Right ventricle myocardium inferior (tissue), 1 donor: ENCODE data around the gene AQR. TPM values are rescaled to one million over a fixed set of nuclear protein-coding genes. Genes with fewer than 3 reads are reported as not detected.
"Not testable (repeated sequence)": the region's sequence is repeated elsewhere in the genome, so short reads cannot be mapped to it uniquely, and the experiment has no call there.

Experiments used
- ATAC-seq: fragments of 200-7000 bp; cut with Tn5 transposase; one replicate; pipeline ENCODE4 v1.9.1; 2020; ENCODE audit warnings: mild to moderate bottlenecking, moderate library complexity
- DNase-seq: peaks from one replicate; pipeline ENCODE4 v3.0.0; 2021; ENCODE audit errors: missing footprints
- intact Hi-C: fragments of 100-400 bp; cut with DNase I; formaldehyde crosslinking; loops from one replicate; pipeline ENCODE4 v1.11.0; 2022
- total RNA-seq: library from RNA; stranded (reverse); fragmentation: NEBNext Ultra II Directional; extraction: Animal tissue kit (Norgen Biotek cat#: 25700); gene quantifications from one replicate; pipeline ENCODE4 v1.2.1, GENCODE V29; 2021
- donor health status: DM: no; HTN: yes; CAD: no; lungs with severe emphysema.

Gene AQR
- total RNA-seq, 1 donor from 2014 or later: 10.1 TPM

DNA sequence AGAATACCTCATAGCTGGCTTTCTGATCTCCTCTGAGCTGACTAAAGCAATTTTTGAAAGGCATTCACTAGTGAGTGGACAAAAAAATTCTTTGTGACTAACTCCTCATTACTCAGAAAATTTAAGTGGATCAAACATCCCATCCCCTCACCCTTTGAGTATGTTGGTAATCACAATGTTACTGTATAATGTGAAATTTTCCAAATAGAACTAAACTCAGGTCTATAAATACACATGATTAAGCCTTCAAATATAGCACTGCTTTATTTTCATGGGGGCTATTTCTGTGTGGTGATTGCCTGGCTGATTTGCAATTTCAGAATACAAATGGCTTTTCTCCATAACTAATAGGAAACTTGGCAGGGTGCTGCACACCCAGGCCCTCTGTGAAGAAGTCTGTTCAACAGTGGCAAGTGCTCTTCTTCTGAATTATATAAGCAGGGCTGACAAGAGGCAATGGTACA is 128.2 kb downstream of the AQR start:
- DNase-seq: no peak
- intact Hi-C loops: no loop called here
- no peak for ATAC-seq

DNA sequence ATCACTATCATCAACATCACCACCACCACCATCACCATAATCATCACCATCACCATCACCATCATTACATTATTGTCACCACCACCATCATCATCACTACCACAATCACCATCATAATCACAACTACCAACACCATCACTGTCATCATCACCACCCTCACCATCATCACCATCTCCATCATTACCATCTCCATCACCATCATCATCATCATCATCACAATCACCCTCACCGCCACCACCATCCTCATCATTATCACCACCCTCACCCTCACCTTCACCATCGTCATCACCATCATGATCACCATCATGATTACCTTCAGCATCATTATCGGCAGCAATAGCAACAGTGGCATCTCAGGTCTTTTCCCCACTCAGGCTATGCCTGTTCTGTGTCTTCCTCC is 131.3 kb downstream of the AQR start:
- intact Hi-C loops: no loop called here
- DNase-seq: no peak
- ATAC-seq: no peak

DNA sequence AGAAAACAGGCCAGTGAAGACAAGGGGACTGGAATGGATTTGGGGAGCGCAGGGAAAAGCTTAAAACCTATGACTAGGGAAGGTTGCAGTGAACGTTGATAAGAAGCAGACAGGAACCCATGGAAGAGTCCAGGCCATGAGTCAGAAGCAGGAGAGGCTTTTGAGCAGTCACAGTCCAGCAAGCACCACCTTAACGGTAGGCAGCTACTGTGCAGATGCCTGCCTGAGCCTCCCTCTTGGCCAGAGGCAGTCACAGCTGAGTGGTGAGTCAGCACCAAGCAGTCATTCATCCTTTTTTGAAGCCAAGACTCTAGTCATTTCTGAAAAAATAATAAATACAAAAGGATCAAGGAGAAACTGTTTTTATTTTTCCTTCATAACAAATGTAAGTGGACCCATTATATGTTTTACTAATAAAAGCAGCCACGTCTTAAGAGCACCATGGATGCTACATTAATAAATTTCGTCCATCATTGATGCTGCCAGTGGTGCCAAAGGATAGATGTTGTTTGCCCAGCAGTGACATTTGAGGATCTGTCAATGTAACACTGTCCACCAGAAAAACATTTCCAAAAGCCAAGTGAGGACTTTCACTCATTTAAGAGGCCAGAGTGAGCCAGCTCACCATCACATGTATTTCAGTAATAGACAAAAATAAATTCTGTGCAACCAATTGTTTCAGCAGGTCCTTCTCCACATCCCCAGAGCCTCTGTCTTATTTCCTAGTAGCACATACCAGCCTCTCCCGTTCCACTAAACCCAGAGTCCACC is 132.1 kb downstream of the AQR start:
- no peak for DNase-seq
- intact Hi-C loops: no loop called here
- ATAC-seq: no peak

DNA sequence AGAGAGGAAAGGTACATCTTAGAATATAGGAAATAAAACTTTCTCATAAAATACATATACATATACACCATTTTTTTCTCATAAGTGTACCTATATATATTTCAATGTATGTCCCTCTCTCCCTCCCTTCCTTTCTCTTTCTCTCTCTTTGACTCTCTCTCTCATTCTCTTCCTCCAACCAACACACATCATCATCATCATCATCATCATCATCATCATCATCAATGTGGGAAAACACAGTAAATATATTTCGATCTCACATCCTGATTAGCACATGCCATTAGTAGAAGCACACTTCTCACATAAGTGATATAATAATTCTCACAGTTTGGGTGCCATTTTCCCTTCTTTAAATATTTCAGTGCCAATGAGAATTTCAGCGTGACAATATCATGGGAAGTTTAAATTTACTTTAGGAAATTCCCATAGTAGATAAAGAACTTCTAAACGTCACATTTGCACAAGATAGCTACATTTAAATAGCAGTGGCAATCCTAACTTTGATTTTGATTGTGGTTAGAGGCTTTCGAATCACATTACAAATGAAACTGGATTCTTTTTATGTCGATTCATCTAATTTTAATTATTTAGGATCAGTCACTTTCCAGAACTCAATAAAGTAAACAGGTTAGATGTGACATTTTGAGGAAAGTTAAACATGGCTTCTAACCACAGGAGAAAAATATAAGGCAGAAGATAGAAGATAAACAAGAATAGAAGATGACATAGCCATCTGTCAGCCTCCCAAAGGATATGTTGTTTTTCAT is 141.2 kb downstream of the AQR start:
- DNase-seq (no peak), ATAC-seq (no peak)
- intact Hi-C loops: no loop called here

DNA sequence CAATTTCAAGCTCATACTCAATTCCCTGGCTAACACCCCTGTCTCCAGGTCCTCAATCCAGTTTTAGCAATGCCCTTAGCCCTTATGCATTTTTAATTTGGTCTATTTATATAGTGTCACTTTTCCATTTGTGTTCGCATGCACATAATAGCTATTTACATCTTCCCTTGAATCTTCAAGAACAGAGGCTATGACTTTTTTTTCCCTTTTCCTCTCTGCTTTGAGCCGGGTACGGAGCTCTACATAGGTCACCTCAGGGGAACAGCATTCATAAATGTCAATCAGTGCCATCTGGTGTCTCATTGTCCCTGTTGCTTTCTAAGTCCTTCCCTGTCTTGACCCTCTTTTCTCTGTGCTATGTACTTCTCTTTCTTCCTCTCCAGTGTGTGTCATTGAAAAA is 147.7 kb downstream of the AQR start:
- intact Hi-C loops: no loop called here
- DNase-seq: no peak
- no peak for ATAC-seq

DNA sequence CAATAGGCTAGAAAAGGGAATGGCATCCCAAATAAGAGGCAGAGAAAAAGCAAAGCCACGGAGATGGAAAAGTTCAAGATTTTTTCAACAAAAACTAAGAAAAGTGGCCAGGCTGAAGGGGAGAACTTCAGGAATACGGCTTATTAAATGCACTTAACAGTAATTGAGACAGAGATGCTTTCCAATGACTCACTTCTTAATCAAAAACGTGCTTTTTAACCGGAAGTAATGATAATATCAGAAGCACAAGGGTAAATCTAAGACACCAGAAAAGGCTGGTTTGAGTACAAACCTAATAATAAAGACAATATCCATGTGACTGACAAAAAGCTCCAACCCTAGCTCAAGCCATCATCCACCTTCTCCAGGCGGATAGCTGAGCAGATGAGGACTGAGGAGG is 149.4 kb downstream of the AQR start:
- intact Hi-C loops: no loop called here
- DNase-seq (no peak), ATAC-seq (no peak)

DNA sequence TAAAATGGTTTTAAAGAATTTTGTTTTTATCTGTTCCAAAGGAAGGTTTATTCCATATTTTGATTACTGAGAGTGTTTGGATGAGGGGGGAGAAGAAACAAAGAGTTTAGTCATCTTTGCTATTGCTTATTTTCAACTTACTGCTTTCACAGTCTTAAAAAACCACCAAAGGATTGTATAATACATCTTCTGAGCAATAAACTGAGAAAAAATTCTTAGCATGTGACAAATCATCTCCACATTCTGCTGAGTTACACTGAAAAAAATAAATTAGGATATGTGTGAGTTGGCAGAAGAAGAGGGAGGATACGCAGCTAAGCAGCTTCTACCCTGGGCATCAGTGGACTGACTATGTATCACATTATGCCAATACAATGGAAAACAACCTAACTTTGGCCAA is 151.0 kb downstream of the AQR start:
- ATAC-seq (no peak), DNase-seq (no peak)
- intact Hi-C loops: no loop called here

DNA sequence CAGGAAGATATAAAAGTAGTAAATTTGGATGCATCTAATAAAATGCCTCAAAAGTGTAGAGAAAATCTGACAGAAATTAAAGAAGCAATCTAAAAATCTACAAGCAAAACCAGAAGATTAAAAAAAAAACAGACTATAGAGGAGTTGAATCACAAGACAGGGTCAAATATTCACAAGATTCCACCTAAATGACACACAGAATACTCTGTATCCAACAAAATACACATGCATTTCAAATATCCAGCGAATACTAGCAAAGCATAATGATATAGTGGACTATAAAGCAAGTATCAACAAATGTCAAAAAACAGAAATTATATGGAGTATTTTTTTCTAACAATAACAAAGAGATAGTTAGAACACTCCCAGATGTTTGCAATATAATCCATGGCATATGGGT is 153.7 kb downstream of the AQR start:
- ATAC-seq (no peak), DNase-seq (no peak)
- intact Hi-C loops: no loop called here

DNA sequence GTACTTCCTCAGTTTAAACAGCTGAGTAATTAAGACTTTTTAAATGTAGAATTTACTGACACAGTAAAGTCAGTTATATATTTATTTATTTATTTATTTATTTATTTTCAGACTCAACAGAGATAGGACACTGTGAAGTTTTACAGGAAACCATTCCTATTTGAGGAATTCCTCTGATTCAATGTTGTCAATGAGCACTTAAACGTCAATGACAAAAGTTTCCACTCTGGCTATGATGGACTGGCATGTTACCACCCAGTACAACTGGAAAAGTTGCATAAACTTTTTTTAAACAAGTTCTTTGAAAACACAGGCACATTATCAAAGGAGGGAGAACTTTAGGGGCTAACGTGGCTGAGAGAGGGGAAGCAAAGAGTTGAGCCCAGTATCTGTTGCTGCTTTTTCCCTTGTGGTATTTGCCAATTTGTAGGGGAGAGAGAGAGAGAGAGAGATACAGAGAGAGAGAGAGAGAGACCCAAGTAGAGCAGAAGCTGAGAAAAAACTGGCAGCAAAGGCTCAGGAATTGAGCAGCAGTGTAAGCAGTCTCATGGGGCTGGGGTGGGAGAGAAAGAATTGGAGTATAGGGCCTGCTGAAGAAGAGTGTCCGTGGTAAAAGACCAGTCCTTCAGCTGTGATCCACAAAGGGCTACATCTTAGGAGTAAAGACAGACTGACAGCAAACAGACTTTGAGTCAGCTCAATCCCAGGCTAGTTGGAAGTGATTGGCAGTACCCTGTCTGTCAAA is 155.9 kb downstream of the AQR start:
- no peak for ATAC-seq
- DNase-seq: no peak
- intact Hi-C loops: no loop called here

DNA sequence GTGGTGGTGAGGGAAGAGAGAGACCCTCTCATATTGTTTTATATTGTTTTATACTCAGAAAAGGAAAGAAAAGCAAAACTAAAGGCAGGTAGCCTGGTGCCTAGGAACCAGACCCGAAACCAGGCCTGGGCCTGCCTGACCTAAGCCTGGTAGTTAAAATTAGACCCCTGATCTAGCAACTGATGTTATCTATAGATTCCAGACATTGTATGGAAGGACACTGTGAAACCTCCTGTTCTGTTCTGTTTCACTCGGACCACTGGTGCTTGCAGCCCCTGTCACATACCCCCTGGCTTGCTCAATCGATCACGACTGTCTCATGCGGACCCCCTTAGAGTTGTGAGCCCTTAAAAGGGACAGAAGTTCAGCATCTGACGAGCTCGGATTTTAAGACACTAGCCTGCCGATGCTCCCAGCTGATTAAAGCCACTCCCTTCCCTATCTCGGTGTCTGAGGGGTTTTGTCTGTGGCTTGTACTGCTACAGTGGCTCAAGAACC is 156.6 kb downstream of the AQR start:
- intact Hi-C loops: not testable (repeated sequence)

DNA sequence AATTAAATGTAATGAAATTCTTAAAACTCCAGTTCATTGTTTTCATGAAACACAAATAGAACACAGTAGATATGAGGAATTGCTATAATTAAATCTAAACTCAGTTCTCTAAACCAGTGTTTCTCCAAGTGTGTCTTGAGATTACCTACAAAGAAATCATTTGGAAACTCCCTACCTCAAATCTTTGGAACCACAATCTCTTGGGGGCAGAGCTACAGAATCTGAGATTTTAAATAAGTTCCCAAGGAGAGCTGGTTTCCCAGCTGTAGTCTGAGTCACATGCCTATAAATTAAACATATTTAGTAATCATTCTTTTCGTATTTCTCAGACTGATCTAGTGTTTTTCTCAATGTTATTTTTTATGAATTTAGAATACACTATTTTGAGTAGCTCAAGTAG is 157.2 kb downstream of the AQR start:
- DNase-seq (no peak), ATAC-seq (no peak)
- intact Hi-C loops: no loop called here

More for the DNA sequence above, 156.6 kb downstream of the AQR start:
- ATAC-seq, DNase-seq: not testable (repeated sequence)

DNA sequence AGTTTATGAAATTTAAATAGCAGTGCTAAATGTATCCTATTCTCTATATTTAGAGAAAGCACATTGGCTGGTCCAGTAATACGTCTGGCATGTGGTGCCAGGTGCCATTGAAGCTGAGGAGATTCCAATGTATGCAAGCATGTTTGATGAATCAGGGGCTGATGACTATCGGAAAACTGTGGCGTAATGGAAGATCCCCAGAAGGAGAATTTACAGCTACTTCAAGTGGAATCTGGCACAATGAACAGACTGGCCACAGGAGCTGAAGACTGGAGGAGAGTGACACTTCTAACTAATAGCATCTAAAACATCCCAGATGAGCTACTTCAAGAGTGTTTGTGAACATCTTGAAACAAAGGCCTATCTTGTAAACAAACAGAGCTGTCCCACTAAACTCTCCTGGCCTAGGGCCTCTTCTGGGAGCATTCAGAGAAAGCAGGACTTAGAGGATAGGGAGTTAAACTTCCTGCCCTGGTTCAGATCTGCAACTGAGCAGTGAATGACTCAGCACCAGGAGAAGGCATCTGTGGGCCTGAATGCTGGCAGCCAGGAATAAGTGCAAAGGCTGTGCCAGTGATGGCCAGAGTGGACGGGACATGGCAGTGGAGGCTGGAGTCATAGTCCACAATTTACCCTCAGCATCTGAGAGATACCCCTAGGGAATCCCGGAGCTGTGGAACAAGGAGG is 159.0 kb downstream of the AQR start:
- no peak for DNase-seq
- intact Hi-C loops: no loop called here
- no peak for ATAC-seq

DNA sequence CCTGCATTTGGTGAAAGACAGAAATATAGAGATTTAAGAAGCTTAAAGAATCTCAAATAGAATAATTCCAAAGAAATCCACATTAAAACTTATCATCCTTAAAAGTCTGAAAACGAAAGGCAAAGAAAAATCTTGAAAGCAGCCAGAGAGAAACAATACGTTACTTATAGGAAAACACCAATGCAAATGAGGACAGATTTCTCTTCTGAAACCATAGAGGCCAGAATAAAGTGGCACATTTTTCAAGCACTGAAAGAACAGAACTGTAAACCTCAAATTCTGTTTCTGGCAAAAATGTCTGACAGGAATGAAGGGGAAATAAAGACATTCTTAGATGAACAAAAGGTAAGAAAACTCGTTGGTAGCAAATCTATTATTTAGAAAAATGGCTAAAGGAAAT is 160.4 kb downstream of the AQR start:
- DNase-seq (no peak), ATAC-seq (no peak)
- intact Hi-C loops: no loop called here

DNA sequence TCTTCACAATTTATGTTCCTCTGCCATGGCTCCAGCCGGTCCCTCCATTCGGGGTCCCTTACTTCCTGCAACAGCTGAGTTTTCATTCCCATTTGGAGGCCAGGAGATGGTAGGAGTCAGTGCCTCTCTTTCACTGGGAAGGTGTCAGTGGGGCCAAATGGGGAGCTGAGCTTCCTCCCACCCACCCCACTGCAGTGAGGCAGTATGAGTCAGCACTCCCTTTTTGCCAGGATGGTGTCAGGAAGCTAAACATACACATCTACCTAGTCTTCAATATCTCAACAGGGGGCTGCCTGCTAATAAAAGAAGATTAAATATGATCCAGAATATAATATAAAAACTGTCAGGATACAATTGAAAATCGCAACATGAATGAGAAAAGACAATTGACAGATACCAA is 161.5 kb downstream of the AQR start:
- DNase-seq: no peak
- intact Hi-C loops: no loop called here
- ATAC-seq: no peak

DNA sequence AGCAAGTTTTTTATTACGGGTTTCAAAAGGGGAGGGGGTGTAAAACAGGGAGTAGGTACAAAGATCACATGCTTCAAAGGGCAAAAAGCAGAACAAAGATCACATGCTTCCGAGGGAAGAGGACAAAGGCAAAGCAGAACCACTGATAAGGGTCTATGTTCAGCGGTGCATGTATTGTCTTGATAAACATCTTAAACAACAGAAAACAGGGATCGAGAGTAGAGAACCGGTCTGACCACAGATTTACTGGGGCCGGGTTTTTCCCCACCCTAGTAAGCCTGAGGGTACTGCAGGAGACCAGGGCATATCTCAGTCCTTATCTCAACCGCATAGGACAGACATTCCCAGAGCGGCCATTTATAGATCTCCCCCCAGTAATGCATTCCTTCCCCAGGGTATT is 162.3 kb downstream of the AQR start:
- ATAC-seq, DNase-seq, intact Hi-C loops: not testable (repeated sequence)

DNA sequence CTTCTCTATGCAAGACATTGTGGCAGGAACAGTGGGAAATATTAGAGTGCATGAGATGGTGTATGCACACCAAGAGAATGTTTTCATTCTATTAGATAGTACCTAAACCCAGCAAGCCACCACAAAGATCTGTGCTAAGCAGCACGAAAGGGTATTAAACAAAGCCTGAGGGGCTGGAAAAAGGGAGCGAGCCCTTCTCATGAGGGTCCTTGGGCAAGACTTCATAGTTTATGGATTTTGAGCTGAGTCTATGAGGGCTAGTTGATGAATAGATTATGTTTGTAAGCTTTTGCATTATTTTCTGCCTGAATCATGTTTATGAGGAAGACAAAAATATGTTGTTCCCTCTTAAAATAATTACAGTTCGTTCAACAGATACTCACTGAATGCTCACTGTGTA is 164.8 kb downstream of the AQR start:
- DNase-seq (no peak), ATAC-seq (no peak)
- intact Hi-C loops: no loop called here

DNA sequence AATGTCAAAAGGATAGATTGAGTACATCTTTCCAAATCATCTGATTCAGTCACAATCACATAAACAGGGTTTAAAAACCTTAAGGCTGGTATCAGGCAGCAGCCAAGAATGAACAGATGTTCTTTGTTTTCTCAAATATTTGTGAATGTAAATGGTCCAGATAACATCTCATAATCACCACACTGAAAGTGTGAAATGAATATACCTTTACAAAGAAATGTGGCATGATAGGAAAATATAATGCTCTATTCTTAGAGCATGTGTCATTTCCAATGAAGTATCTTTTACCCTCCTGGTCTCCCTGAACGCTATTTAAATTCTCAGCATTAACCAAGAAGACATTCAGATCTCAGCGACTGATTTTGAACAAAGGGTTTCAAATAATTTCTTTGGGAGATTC is 165.4 kb downstream of the AQR start:
- intact Hi-C loops: no loop called here
- no peak for ATAC-seq
- no peak for DNase-seq

DNA sequence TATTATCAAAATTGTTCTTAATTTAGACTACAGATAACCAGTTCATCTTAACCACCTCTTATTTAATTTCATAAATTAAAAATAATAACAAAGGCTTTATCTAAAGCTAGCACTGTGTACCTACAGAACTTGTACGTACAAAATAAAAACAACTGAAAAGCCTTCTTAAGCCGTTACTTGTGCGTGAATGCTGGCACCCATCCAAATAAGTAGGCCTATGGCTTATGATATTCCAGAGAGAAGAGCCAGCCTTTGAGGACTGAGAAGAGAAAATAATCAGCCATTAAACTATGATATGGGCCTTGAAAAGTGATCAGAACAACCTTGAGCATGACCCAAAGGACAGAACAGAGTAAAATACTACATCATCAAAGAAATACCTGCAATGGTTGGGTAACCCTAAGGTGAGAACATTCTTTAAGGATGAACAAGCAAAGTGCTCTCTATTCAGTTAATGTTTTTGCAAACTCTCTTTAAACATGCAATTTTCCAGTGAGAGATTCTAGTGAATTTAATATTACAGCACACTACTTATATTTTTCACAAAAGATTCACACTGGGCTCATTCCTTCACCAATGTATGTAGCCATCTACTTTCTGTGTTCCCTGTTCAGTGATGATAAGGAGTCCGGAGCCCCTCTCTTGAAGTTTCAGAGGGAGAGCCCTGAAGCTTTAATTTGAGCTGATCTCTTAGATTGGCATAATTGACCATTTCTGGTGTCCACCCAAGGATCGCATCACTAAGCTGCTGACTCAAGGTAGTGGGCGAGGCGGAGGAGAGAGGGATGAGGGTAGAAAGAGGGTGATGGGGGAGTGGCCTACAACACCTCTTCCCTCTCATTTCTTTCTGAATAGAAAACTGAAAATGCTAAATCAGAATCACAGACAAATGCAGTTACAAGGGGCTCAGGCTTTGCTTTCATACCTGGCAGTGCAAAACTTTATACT is 166.5 kb downstream of the AQR start:
- intact Hi-C loops: no loop called here
- no peak for DNase-seq
- ATAC-seq: no peak
